SU-DHL-6 (cell line): ENCODE measurements around the gene VILL.

Experiments
- EZH2phosphoT487 ChIP-seq: fragments of 200-600 bp; sonication (generic), shearing (Covaris generic); conservative IDR thresholded peaks from 2 replicates; pipeline ENCODE4 v1.6.1; 2018; ENCODE audit warnings: mild to moderate bottlenecking, antibody characterized with exemption, low read length, moderate library complexity, mixed read lengths
- TF ChIP-seq, protein P1 (sequence below): fragments of 200-600 bp; sonication (generic); IDR thresholded peaks from one replicate; pipeline ENCODE4 v1.5.1; 2017; ENCODE audit warnings: antibody characterized with exemption, mild to moderate bottlenecking, low read length, moderate library complexity; ENCODE audit not compliant: insufficient read depth, poor library complexity, severe bottlenecking

DNA sequence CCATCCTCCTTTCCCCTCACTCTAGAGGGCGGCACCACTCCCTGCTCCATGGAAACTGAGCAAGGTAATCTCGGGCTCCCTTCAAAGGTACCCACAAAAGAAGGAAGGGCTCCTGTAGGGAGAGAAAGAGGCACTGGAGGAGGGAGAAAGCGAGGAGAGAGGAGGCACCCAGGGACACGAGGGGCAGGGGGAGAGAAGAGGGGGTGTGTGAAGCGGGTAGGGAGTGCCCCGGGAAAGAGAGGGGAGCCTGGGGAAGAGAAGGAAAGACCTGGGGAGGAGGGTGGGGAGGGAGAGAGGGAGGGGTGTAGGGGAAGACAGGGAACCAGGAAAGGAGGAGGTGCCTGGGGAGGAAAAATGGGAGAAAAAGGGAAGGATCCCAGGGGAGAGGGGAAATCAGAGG lies 523 bp downstream of the VILL start:
- TF ChIP-seq EZH2phosphoT487, result no peak
- TF ChIP-seq, protein P1, sequence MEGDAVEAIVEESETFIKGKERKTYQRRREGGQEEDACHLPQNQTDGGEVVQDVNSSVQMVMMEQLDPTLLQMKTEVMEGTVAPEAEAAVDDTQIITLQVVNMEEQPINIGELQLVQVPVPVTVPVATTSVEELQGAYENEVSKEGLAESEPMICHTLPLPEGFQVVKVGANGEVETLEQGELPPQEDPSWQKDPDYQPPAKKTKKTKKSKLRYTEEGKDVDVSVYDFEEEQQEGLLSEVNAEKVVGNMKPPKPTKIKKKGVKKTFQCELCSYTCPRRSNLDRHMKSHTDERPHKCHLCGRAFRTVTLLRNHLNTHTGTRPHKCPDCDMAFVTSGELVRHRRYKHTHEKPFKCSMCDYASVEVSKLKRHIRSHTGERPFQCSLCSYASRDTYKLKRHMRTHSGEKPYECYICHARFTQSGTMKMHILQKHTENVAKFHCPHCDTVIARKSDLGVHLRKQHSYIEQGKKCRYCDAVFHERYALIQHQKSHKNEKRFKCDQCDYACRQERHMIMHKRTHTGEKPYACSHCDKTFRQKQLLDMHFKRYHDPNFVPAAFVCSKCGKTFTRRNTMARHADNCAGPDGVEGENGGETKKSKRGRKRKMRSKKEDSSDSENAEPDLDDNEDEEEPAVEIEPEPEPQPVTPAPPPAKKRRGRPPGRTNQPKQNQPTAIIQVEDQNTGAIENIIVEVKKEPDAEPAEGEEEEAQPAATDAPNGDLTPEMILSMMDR, result no peak
